Adrenal gland (tissue), 12 donors: Measurements from ENCODE around the gene UGGT1. TPM values are rescaled to one million over a fixed set of nuclear protein-coding genes. Genes with fewer than 3 reads are reported as not detected.

Experiments
- DNase-seq, 7 donors: peaks; one replicate each; pipeline ENCODE4 v3.0.0-alpha.2; 2019 to 2020
- H3K27ac ChIP-seq, 5 donors: fragments of 200-600 bp; sonication (generic) in 4 of 5; 1 replicate in 3 of 5; 2 replicates in 2 of 5; pipeline versions ENCODE4 v1.5.1 to v1.8.0; 2016 to 2020; ENCODE audit warnings: mild to moderate bottlenecking in 1 of 5
- H3K27me3 ChIP-seq: fragments of 200-600 bp; 2 replicates; pipeline ENCODE4 v1.8.0; 2021
- H3K36me3 ChIP-seq, 2 donors: fragments of 200-600 bp; replicated peaks in 1 of 2; 1 replicate in 1 of 2; 2 replicates in 1 of 2; pipeline versions ENCODE4 v1.5.1 to v1.8.0; 2018 to 2022
- H3K4me1 ChIP-seq, 2 donors: fragments of 200-600 bp; replicated peaks in 1 of 2; 1 replicate in 1 of 2; 2 replicates in 1 of 2; pipeline versions ENCODE4 v1.5.1 to v1.8.0; 2018 to 2021
- H3K4me3 ChIP-seq, 4 donors: fragments of 200-600 bp; sonication (generic) in 3 of 4; one replicate each; pipeline ENCODE4 v1.5.1; 2016 to 2018
- H3K9me3 ChIP-seq, 3 donors: fragments of 200-600 bp; sonication (generic) in 1 of 3; replicated peaks in 1 of 3; 1 replicate in 2 of 3; 2 replicates in 1 of 3; pipeline versions ENCODE4 v1.5.1 to v1.8.0; 2016 to 2021
- POLR2A ChIP-seq, 2 donors: fragments of 450-650 bp; IDR thresholded peaks; one replicate each; pipeline ENCODE4 v1.6.1; 2017; ENCODE audit warnings: antibody characterized with exemption in 2 of 2, mild to moderate bottlenecking in 2 of 2, moderate library complexity in 1 of 2
- whole genome bisulfite sequencing, 4 donors: extraction: QIAGEN DNeasy Blood & Tissue Kit in 2 of 4; methylation state at CpG; one replicate each; pipeline versions ENCODE4 v1.1.5 to v1.1.7; 2013 to 2017; 5-methylcytosine and 5-hydroxymethylcytosine counted together
- intact Hi-C, 2 donors: fragments of 100-400 bp; cut with DNase I; formaldehyde crosslinking; loops; one replicate each; pipeline versions ENCODE4 v1.14.1 to v1.15.0; 2022 to 2023
- polyA plus RNA-seq, 3 donors: library from polyadenylated mRNA; stranded (reverse); fragments of 200-250 nt in 2 of 3; fragments of 350-450 nt in 1 of 3; fragmentation: Illumina TruSeq in 1 of 3; extraction: RNeasy Lipid Tissue Mini Kit (QIAGEN cat#74804) in 1 of 3; gene quantifications; one replicate each; pipeline ENCODE4 v1.2.3, GENCODE V29; 2013 to 2014
- total RNA-seq, 9 donors: library from RNA; depleted of rRNA in 4 of 9; stranded (reverse); fragments of >200 nt in 4 of 9; fragments of 120-200 nt in 1 of 9; fragmentation: NEBNext Ultra II Directional in 1 of 9; extraction: Animal tissue kit (Norgen Biotek cat#: 25700) in 1 of 9; gene quantifications; one replicate each; pipeline versions ENCODE4 v1.1.0 to v1.2.4, GENCODE V29; 2013 to 2023
- TF ChIP-seq, protein P1 (sequence below), 6 experiments: fragments of 450-650 bp in 4 of 6; fragments of 200-600 bp in 2 of 6; sonication (generic) in 1 of 6; IDR thresholded peaks; 1 replicate in 5 of 6; 2 replicates in 1 of 6; pipeline versions ENCODE4 v1.5.1 to v1.8.0; 2016 to 2021; ENCODE audit warnings: antibody characterized with exemption in 6 of 6, mild to moderate bottlenecking in 2 of 6, moderate library complexity in 1 of 6
- donor health status: healthy with polysubstance abuse.
- donor health status: Bipolar disorder and iron deficiency.
- donor health status: DM: yes; HTN: yes; CAD: no.
- donor health status: DM: no; HTN: no; CAD: no.
- donor health status: DM: no; HTN: no; CAD: no.
- donor health status: DM: yes; HTN: yes; CAD: no.

The UGGT1 gene
- total and polyA plus RNA-seq, 12 donors: 6.6 to 67.5 (median 41.5) TPM

DNA sequence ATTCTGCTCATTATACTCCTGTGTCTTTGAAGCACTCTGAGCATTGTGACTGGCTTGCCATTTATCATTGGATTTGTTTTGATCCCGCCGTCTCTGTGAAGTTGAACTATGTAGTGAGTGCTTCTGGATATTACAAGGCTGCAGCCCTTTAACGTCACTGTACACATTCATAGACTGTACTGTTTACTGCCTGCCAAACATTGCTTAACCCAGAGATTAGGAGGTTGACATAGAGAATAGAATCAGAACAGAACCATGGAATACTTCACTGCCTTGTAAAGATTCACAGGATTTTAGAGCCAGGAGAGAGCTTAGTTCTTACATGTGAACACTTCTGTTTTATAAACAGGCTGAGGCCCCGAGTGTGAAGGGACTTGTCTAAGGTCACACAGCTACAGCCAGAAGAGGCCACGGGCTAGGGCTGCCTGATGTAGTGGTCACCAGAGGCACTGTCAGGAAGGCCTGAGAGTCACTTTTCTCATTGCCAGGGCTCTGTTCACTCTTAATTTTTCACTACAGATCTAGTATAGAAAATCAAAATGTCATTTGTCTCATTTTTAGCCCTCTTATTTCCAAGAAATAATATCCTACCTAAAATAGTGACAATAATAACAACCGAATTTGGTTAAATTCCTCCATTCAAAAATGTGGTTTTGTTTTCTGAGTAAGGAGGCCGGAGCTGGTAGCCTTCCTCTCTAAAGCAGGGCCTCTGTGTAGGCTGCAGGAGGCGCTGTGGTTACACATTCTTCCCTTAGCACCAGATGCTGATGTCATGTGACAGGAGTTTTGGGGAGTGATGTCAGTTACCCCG, 87.9 kb downstream of the UGGT1 start:
- TF ChIP-seq, protein P1, sequence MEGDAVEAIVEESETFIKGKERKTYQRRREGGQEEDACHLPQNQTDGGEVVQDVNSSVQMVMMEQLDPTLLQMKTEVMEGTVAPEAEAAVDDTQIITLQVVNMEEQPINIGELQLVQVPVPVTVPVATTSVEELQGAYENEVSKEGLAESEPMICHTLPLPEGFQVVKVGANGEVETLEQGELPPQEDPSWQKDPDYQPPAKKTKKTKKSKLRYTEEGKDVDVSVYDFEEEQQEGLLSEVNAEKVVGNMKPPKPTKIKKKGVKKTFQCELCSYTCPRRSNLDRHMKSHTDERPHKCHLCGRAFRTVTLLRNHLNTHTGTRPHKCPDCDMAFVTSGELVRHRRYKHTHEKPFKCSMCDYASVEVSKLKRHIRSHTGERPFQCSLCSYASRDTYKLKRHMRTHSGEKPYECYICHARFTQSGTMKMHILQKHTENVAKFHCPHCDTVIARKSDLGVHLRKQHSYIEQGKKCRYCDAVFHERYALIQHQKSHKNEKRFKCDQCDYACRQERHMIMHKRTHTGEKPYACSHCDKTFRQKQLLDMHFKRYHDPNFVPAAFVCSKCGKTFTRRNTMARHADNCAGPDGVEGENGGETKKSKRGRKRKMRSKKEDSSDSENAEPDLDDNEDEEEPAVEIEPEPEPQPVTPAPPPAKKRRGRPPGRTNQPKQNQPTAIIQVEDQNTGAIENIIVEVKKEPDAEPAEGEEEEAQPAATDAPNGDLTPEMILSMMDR (IDR thresholded peaks at IDR 0.05): peak; percentile 41 to 78 (median 68)
- TF ChIP-seq POLR2A (IDR thresholded peaks at IDR 0.05): no peak
- Histone ChIP-seq H3K9me3 (no peaks in the 10 kb centered on the region), H3K27ac (peak overlapping the region in 4 of 5 donors; percentile 24 to 79 (median 71)), H3K4me3 (no peak overlapping the region), H3K36me3 (peaks cover 0 to 69% of the 10 kb centered on the region in 2 donors), H3K4me1 (peaks cover 6 to 16% of the 10 kb centered on the region in 2 donors), H3K27me3 (no peaks in the 10 kb centered on the region)
- WGBS, 4 donors: 35 to 51% (median 44%) methylated on average over 9 of the region's 9 CpGs
- intact Hi-C loops: loop anchor here (10.0 kb wide), 2 partner anchors 56 to 556 kb away; no protein-coding TSS in a partner anchor
- DNase-seq: peak; percentile 38 to 82 (median 67)

DNA sequence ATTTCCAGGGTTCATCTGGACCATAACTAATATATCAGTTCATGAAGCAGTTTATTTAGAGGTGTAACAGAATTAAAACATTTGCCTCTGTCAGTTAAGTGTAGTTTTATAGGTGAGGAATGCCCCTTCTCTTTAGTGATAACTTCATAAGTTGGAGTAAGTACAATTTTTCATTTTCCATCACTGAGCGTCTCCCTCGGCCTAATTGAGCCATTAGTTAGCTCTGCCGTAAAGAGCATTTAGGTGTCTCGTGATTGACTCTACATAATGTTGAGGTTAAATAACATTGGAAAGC, 88.4 kb downstream of the UGGT1 start:
- no peak for TF ChIP-seq POLR2A (IDR thresholded peaks at IDR 0.05)
- TF ChIP-seq, protein P1 (IDR thresholded peaks at IDR 0.05): no peak
- DNase-seq: no peak
- H3K9me3 ChIP-seq: no peaks in the 10 kb centered on the region
- H3K27ac ChIP-seq: peak overlapping the region in 3 of 5 donors; percentile 24 to 79 (median 67)
- H3K4me1 ChIP-seq: peaks cover 6 to 16% of the 10 kb centered on the region in 2 donors
- peaks cover 0 to 69% of the 10 kb centered on the region in 2 donors for H3K36me3 ChIP-seq
- 74 to 92% (median 79%) methylated on average over 4 of the region's 4 CpGs for WGBS, 4 donors
- intact Hi-C loops: loop anchor here (10.0 kb wide), 2 partner anchors 55 to 555 kb away; no protein-coding TSS in a partner anchor
- no peak overlapping the region for H3K4me3 ChIP-seq
- no peaks in the 10 kb centered on the region for H3K27me3 ChIP-seq

DNA sequence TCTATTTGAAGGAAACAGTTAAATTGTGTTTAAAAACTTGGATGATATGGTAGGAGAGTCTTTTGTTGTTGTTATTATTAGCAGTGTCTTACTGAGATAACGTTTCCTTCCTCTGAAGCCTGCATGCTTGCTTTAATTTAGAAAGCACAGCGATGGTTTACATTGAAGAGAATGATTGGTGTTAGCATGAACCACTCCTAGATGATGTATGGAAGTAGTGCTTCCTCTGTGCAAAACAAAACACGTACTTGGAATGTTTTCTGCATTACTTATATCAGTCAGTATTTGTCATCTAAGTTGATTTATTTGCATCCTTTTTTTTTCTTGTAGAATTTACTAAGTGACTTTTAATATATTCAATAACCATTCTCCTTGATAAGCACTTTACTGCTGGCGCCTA, 89.0 kb downstream of the UGGT1 start:
- Histone ChIP-seq H3K4me3 (no peak overlapping the region), H3K36me3 (peaks cover 0 to 63% of the 10 kb centered on the region in 2 donors), H3K4me1 (peaks cover 6 to 16% of the 10 kb centered on the region in 2 donors), H3K27me3 (no peaks in the 10 kb centered on the region), H3K27ac (no peak overlapping the region), H3K9me3 (no peaks in the 10 kb centered on the region)
- intact Hi-C loops: loop anchor here in 1 of 2 donors (10.0 kb wide), 2 partner anchors 55 to 135 kb away; partner anchors contain the start of gene HS6ST1
- no peak for DNase-seq
- WGBS, 4 donors: 43 to 61% (median 51%) methylated on average over 4 of the region's 4 CpGs
- no peak for TF ChIP-seq POLR2A (IDR thresholded peaks at IDR 0.05)
- TF ChIP-seq, protein P1 (IDR thresholded peaks at IDR 0.05): no peak

DNA sequence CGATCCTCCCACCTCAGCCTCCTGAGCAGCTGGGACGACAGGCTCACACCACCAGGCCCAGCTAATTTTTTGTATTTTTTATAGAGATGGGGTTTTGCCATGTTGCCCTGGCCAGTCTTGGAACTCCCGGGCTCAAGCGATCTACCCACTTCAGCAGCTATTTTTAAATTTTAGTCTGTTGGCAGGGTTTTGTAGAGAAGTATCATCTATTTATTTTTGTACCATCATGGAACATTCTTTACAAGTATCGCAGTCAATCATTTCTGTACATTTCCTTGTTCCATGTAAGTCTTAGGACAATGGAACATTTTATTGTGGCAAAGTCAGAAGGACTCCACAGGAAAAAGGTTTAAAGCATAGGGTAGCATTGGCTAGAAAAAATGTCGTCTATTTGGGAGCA, 94.6 kb downstream of the UGGT1 start:
- H3K9me3 ChIP-seq: no peaks in the 10 kb centered on the region
- H3K27me3 ChIP-seq: no peaks in the 10 kb centered on the region
- no peak overlapping the region for H3K4me3 ChIP-seq
- H3K27ac ChIP-seq: no peak overlapping the region
- no peak for DNase-seq
- H3K4me1 ChIP-seq: peaks cover 0 to 13% of the 10 kb centered on the region in 2 donors
- H3K36me3 ChIP-seq: peaks cover 0 to 46% of the 10 kb centered on the region in 2 donors
- WGBS, 4 donors: 90 to 93% (median 92%) methylated on average over 6 of the region's 6 CpGs
- TF ChIP-seq, protein P1 (IDR thresholded peaks at IDR 0.05): no peak
- TF ChIP-seq POLR2A (IDR thresholded peaks at IDR 0.05): no peak
- intact Hi-C loops: loop anchor here (5.0 to 10.0 kb wide), 3 partner anchors 49 to 129 kb away; partner anchors contain the start of gene HS6ST1 (in 1 of the 2)
